ENCODE measurements around the gene CD1E. TPM values are rescaled to one million over a fixed set of nuclear protein-coding genes. Genes with fewer than 3 reads are reported as not detected.
"Not testable (repeated sequence)": the region's sequence is repeated elsewhere in the genome, so short reads cannot be mapped to it uniquely, and the experiment has no call there.

CD1E gene
- total RNA-seq, 1 donor from 2014 or later: not detected

DNA sequence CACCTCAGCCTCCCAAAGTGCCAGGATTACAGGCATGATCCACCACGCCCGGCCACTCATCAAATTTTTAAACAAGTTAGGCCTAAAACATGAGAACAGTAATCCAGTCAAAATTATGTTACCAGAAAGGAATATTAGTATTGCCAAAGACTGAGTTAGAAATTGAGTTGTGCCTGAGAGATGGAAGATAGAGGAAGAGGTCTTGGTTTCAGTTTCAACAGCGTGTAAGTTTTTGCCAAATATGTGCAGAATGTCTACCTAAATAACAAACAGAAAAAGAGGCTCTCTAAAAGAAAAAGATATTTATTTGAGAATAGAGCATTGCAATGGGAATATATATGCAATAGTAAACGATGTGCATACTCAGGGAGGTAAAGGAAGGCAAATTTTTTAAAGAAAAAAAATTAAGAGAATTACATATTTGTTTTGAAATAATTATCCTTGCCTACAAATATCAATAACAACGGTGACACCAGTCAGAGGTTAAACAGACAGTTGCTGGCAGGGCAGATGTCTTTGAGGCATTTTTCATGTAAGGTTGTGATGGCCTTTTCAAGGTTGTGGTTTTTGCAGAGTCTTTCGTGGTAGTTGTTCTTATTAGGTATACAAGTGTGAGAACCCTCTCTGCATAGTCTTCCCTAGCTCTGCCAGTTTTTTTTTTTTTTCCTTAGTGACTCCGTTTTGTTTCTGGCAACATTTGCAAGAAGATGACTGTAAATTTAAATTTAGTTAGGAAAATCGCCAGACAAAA is 20.1 kb upstream of the CD1E start:
- no peak overlapping the region for H3K4me3 Mint-ChIP-seq
- DNase-seq (ENCODE audit: low spot score): no peak
- H3K27me3 Mint-ChIP-seq (ENCODE audit: insufficient read depth): no peaks in the 10 kb centered on the region
- no peaks in the 10 kb centered on the region for H3K36me3 Mint-ChIP-seq (ENCODE audit: low read depth)
- H3K9me3 Mint-ChIP-seq: peaks cover under 1% of the 10 kb centered on the region
- intact Hi-C loops (cut with micrococcal nuclease): loop anchor here (1.0 to 5.0 kb wide), 2 partner anchors 47 to 664 kb away; no protein-coding TSS in a partner anchor
- peaks cover 9% of the 10 kb centered on the region for H3K4me1 Mint-ChIP-seq (ENCODE audit: low read depth)
- H3K27ac Mint-ChIP-seq: no peak overlapping the region

DNA sequence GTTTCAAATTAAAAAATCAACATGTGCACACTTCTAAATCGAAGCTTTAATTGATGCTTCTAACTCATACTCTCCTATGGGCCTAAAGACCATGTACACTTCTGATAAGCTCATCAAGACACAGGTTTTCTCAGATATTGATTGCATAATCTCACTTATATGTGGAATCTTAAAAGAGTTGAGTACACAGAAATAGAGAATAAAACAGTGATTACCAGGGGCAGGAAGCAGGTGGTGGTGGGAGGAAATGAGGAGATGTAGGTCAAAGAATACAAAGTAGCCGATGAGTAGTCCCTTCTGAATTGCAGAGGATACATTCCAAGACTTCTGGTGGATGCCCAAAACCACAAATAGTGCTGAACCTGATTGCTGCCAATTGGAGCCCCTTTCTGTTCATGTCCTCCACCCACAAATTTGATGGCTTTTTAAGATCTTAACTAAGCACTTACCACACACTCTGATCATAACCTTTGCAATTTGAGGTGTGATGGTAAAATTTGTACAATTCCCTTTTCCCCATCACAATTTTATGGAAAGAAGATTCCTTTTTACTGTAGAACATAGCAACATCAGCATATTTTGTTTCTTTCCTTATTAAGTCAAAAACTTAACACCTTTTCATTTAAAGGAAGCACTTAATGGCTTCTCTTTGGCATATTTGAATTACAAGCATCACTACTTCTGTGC is 19.0 kb upstream of the CD1E start:
- DNase-seq (ENCODE audit: low spot score): no peak
- Mint-ChIP-seq H3K27ac (no peak overlapping the region), H3K36me3 (ENCODE audit: low read depth) (no peaks in the 10 kb centered on the region), H3K4me3 (no peak overlapping the region), H3K27me3 (ENCODE audit: insufficient read depth) (no peaks in the 10 kb centered on the region), H3K4me1 (ENCODE audit: low read depth) (peaks cover 9% of the 10 kb centered on the region), H3K9me3 (peaks cover 5% of the 10 kb centered on the region)
- intact Hi-C loops (cut with micrococcal nuclease): loop anchor here (5.0 kb wide), 1 partner anchor 663 kb away; no protein-coding TSS in a partner anchor

DNA sequence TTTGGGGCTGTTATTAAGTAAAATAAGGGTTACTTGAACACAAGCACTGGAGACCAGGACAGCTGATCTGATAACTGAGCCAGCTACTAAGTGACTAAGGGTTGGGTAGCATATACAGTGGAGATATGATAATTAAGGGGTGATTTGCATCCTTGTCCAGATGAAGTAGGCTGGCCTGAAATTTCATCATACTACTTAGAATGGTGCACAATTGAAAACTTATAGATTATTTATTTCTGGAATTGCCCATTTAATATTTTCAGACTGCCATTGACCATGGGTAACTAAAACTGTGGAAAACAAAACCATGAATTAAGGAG is 18.5 kb upstream of the CD1E start:
- no peaks in the 10 kb centered on the region for H3K36me3 Mint-ChIP-seq (ENCODE audit: low read depth)
- H3K4me1 Mint-ChIP-seq (ENCODE audit: low read depth): peaks cover 9% of the 10 kb centered on the region
- no peak for DNase-seq (ENCODE audit: low spot score)
- H3K4me3 Mint-ChIP-seq: no peak overlapping the region
- peaks cover 5% of the 10 kb centered on the region for H3K9me3 Mint-ChIP-seq
- intact Hi-C loops (cut with micrococcal nuclease): no loop called here
- H3K27ac Mint-ChIP-seq: no peak overlapping the region
- H3K27me3 Mint-ChIP-seq (ENCODE audit: insufficient read depth): no peaks in the 10 kb centered on the region

DNA sequence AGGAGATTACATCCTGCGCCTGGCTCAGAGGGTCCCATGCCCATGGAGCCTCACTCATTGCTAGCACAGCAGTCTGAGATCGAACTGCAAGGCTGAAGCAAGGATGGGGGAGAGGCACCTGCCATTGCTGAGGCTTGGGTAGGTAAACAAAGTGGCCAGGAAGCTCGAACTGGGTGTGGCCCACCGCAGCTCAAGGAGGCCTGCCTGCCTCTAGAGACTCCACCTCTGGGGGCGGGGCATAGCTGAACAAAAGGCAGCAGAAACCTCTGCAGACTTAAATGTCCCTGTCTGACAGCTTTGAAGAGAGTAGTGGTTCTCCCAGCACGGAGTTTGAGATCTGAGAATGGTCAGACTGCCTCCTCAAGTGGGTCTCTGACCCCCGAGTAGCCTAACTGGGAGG is 17.3 kb upstream of the CD1E start:
- H3K36me3 Mint-ChIP-seq (ENCODE audit: low read depth); DNase-seq (ENCODE audit: low spot score); intact Hi-C loops (cut with micrococcal nuclease); H3K27me3 Mint-ChIP-seq (ENCODE audit: insufficient read depth); H3K9me3 Mint-ChIP-seq; H3K4me1 Mint-ChIP-seq (ENCODE audit: low read depth); H3K27ac Mint-ChIP-seq; H3K4me3 Mint-ChIP-seq: not testable (repeated sequence)

DNA sequence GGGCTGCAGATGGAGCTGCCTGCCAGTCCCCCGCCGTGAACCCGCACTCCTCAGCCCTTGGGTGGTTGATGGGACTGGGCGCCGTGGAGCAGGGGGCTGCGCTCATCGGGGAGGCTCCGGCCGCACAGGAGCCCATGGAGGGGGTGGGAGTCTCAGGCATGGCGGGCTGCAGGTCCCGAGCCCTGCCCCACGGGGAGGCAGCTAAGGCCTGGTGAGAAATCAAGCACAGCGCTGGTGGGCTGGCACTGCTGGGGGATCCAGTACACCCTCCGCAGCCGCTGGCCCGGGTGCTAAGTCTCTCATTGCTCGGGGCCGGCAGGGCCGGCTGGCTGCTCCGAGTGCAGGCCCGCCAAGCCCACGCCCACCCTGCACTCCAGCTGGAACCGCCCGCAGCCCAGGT is 4.7 kb upstream of the CD1E start:
- H3K27me3 Mint-ChIP-seq (ENCODE audit: insufficient read depth); H3K4me3 Mint-ChIP-seq; H3K9me3 Mint-ChIP-seq; DNase-seq (ENCODE audit: low spot score); H3K4me1 Mint-ChIP-seq (ENCODE audit: low read depth); H3K36me3 Mint-ChIP-seq (ENCODE audit: low read depth); intact Hi-C loops (cut with micrococcal nuclease); H3K27ac Mint-ChIP-seq: not testable (repeated sequence)

DNA sequence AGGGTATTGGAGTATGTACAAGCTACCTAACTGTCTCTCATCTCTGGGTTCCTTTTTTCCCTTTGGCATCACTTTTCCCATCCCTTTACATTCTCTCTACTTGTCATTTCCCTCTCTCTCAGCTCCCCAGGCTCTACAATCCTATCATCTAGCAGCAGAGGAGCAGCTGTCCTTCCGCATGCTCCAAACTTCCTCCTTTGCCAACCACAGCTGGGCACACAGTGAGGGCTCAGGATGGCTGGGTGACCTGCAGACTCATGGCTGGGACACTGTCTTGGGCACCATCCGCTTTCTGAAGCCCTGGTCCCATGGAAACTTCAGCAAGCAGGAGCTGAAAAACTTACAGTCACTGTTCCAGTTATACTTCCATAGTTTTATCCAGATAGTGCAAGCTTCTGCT is 561 bp downstream of the CD1E start:
- Mint-ChIP-seq H3K4me1 (ENCODE audit: low read depth) (no peaks in the 10 kb centered on the region), H3K9me3 (no peaks in the 10 kb centered on the region), H3K27me3 (ENCODE audit: insufficient read depth) (peaks cover 2% of the 10 kb centered on the region), H3K4me3 (no peak overlapping the region), H3K27ac (no peak overlapping the region), H3K36me3 (ENCODE audit: low read depth) (no peaks in the 10 kb centered on the region)
- DNase-seq (ENCODE audit: low spot score): no peak
- intact Hi-C loops (cut with micrococcal nuclease): no loop called here

DNA sequence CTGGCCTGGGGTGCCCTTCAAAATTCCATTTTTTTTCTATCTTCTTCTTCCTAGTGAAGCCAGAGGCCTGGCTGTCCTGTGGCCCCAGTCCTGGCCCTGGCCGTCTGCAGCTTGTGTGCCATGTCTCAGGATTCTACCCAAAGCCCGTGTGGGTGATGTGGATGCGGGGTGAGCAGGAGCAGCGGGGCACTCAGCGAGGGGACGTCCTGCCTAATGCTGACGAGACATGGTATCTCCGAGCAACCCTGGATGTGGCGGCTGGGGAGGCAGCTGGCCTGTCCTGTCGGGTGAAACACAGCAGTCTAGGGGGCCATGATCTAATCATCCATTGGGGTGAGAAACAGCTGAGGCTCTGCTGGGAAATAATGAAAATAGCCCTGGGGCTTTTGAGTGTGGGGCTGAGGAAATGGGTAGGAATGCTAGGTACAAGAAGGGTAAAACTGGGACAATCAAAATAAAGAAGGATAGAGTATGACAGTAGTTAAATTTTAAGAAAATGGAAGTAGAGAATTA is 2.1 kb downstream of the CD1E start:
- H3K27me3 Mint-ChIP-seq (ENCODE audit: insufficient read depth): peaks cover 2% of the 10 kb centered on the region
- no peaks in the 10 kb centered on the region for H3K4me1 Mint-ChIP-seq (ENCODE audit: low read depth)
- H3K36me3 Mint-ChIP-seq (ENCODE audit: low read depth): no peaks in the 10 kb centered on the region
- no peaks in the 10 kb centered on the region for H3K9me3 Mint-ChIP-seq
- intact Hi-C loops (cut with micrococcal nuclease): no loop called here
- no peak overlapping the region for H3K4me3 Mint-ChIP-seq
- no peak overlapping the region for H3K27ac Mint-ChIP-seq
- no peak for DNase-seq (ENCODE audit: low spot score)

DNA sequence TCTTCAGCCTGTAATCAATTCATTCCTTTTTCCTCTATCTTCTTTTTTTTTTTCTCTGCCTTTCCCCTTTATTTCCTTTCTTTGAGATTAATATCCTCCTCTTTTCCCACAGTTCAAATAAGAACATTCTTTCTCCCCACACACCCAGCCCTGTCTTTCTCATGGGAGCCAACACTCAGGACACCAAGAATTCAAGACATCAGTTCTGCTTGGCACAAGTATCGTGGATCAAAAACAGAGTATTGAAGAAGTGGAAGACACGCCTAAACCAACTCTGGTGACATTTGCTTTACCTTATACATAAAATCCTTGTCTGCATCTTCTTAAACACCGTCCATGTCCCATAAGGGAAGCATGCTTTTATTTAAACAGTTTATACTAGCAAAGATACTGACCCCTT is 2.9 kb downstream of the CD1E start:
- Mint-ChIP-seq H3K27ac (no peak overlapping the region), H3K4me1 (ENCODE audit: low read depth) (no peaks in the 10 kb centered on the region), H3K4me3 (no peak overlapping the region), H3K9me3 (no peaks in the 10 kb centered on the region), H3K36me3 (ENCODE audit: low read depth) (no peaks in the 10 kb centered on the region), H3K27me3 (ENCODE audit: insufficient read depth) (peaks cover 2% of the 10 kb centered on the region)
- DNase-seq (ENCODE audit: low spot score): no peak
- intact Hi-C loops (cut with micrococcal nuclease): no loop called here

DNA sequence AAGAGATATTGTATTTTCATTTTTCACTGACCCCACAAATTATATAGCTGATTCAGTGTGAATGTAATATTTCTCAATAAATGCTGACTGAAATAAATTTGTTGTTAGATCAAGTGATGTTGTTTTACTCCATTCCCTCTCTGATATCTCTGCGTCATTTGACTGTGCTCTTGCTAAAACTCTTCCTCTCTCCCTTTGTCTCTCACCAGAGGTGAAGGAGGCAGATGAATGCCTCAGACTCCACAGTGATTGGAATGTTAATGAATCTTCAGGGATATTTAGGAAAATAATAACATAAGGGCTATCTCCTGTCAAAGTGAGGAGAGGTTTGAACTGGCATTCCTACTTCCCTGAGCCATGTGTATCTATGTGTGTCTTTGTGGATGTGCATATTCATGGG is 3.7 kb downstream of the CD1E start:
- intact Hi-C loops (cut with micrococcal nuclease): no loop called here
- H3K9me3 Mint-ChIP-seq: no peaks in the 10 kb centered on the region
- no peak overlapping the region for H3K27ac Mint-ChIP-seq
- H3K27me3 Mint-ChIP-seq (ENCODE audit: insufficient read depth): peaks cover 2% of the 10 kb centered on the region
- no peak overlapping the region for H3K4me3 Mint-ChIP-seq
- H3K4me1 Mint-ChIP-seq (ENCODE audit: low read depth): no peaks in the 10 kb centered on the region
- no peaks in the 10 kb centered on the region for H3K36me3 Mint-ChIP-seq (ENCODE audit: low read depth)
- DNase-seq (ENCODE audit: low spot score): no peak

DNA sequence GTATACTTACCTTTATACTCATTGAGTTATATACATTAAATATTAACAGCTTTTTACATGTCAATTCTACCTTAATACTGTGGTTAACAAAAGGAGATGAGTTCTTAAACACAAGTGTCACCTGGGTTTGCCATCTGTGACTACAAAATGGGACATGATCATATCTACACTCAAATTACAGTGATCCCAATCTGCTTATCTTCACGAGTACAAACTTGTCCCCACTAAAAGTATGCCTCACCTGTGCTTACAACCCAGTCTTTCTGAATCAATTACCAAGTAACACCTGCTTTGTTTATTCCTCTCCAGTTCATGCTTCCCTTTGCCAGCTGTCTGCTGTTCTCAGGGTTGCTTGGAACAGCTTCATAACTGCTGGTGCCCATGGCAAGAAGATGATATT is 8.8 kb downstream of the CD1E start:
- H3K36me3 Mint-ChIP-seq (ENCODE audit: low read depth): no peaks in the 10 kb centered on the region
- DNase-seq (ENCODE audit: low spot score): no peak
- intact Hi-C loops (cut with micrococcal nuclease): no loop called here

DNA sequence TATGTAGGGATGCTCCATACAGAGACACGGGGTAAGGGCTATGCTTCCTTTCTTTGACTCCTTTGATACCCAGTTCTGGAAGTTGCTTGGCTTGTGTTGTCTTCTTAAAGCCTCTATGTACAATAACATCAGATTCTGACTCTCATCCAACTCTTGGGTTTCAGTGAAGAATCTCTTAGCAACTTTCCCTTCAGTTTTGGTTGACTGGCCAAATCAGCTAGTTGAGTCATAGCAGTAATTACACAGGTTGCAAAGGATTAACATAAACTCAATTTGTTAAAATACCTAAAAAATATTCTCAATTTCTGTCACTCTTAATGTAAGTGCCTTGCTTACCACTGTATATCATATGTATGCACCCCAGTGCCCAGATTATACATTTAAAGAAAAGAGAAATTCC is 9.2 kb downstream of the CD1E start:
- H3K9me3 Mint-ChIP-seq: no peaks in the 10 kb centered on the region
- no peak overlapping the region for H3K27ac Mint-ChIP-seq
- no peak overlapping the region for H3K4me3 Mint-ChIP-seq
- no peak for DNase-seq (ENCODE audit: low spot score)
- H3K4me1 Mint-ChIP-seq (ENCODE audit: low read depth): no peaks in the 10 kb centered on the region
- no peaks in the 10 kb centered on the region for H3K27me3 Mint-ChIP-seq (ENCODE audit: insufficient read depth)
- no peaks in the 10 kb centered on the region for H3K36me3 Mint-ChIP-seq (ENCODE audit: low read depth)
- intact Hi-C loops (cut with micrococcal nuclease): no loop called here

More for the DNA sequence above, 8.8 kb downstream of the CD1E start:
- no peaks in the 10 kb centered on the region for H3K9me3 Mint-ChIP-seq
- no peak overlapping the region for H3K4me3 Mint-ChIP-seq
- H3K27ac Mint-ChIP-seq: no peak overlapping the region
- no peaks in the 10 kb centered on the region for H3K27me3 Mint-ChIP-seq (ENCODE audit: insufficient read depth)
- H3K4me1 Mint-ChIP-seq (ENCODE audit: low read depth): no peaks in the 10 kb centered on the region

DNA sequence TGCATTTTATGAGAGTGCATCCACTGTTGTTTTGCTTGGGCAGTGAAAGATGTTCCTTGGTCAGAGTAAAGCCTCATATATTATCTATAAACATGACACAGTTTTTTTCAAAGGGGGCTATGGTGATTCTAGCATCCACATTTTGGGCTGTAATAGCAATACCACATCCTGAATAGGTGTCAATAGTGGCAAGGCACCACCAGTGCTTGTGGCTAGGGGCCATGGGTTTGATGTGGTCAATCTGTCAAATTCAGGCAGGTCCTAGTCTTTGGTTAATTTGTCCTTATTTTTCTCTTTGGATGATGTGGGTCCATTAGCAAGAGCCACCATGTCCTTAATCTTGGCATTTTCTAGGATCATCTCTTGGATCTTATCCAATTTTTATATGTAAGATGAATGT is 13.1 kb downstream of the CD1E start:
- intact Hi-C loops (cut with micrococcal nuclease): no loop called here
- Mint-ChIP-seq H3K36me3 (ENCODE audit: low read depth) (no peaks in the 10 kb centered on the region), H3K27ac (no peak overlapping the region), H3K4me3 (no peak overlapping the region), H3K9me3 (peaks cover 4% of the 10 kb centered on the region), H3K27me3 (ENCODE audit: insufficient read depth) (no peaks in the 10 kb centered on the region), H3K4me1 (ENCODE audit: low read depth) (no peaks in the 10 kb centered on the region)
- no peak for DNase-seq (ENCODE audit: low spot score)

DNA sequence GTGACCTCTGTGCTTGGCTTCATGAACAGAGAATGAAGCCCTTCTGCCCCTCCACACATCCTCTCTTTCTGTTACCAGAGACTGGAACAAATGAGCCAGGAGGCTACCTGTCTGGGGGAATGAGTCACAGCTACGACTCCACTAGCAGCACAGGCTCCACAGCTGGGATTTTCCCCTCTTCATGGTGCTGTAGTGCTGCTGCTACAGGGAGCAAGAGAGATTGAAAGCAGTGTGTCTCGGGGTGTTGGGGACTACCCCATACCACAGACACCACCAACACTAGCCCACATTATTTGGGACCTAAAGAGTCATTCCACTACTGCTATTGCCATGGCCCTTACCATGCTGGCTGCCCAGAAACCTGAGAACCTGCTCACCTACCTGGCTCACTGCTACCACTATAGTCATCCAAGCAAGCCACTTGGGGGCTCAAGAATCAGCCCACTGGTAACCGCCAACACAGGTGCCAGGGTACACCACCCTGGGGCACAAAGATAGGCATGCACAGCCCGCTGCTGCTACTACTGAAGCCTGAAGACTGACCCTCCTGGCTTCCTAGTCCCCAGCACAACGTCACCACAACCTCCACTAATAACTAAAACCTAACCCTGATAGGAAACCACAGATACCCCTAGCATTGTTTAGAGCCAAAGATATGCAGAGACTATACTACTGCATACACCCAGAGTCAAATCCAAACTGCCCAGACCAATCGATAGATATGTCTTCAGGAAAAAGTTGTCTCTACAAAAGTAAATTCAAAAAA is 17.7 kb downstream of the CD1E start:
- peaks cover 16% of the 10 kb centered on the region for H3K9me3 Mint-ChIP-seq
- H3K27ac Mint-ChIP-seq: peak overlapping the region; percentile 58
- H3K36me3 Mint-ChIP-seq (ENCODE audit: low read depth): no peaks in the 10 kb centered on the region
- intact Hi-C loops (cut with micrococcal nuclease): loop anchor here (5.0 kb wide), 1 partner anchor 706 kb away; the partner anchor contains the start of gene AIM2
- no peaks in the 10 kb centered on the region for H3K4me1 Mint-ChIP-seq (ENCODE audit: low read depth)
- peak; percentile 2 for DNase-seq (ENCODE audit: low spot score)
- no peak overlapping the region for H3K4me3 Mint-ChIP-seq
- no peaks in the 10 kb centered on the region for H3K27me3 Mint-ChIP-seq (ENCODE audit: insufficient read depth)
